ENCODE results near the gene MAP3K7.

The MAP3K7 gene

GRCh38 chr6:90533615-90534336 lies 53.1 kb downstream of the MAP3K7 start:
- no peak for TF ChIP-seq CTCF (IDR thresholded peaks at IDR 0.05; ENCODE audit: low read depth, low read length, missing control alignments)
- no peak for DNase-seq (ENCODE audit: low read depth)
- H3K4me3 ChIP-seq (ENCODE audit: low read depth, low read length) = no peak overlapping the region

GRCh38 chr6:90530882-90531281 lies 56.0 kb downstream of the MAP3K7 start:
- no peak for DNase-seq (ENCODE audit: low read depth)
- H3K4me3 ChIP-seq (ENCODE audit: low read depth, low read length) = no peak overlapping the region
- no peak for TF ChIP-seq CTCF (IDR thresholded peaks at IDR 0.05; ENCODE audit: low read depth, low read length, missing control alignments)

GRCh38 chr6:90525421-90525820 lies 61.5 kb downstream of the MAP3K7 start:
- TF ChIP-seq CTCF (IDR thresholded peaks at IDR 0.05; ENCODE audit: low read depth, low read length, missing control alignments) = no peak
- no peak overlapping the region for H3K4me3 ChIP-seq (ENCODE audit: low read depth, low read length)
- no peak for DNase-seq (ENCODE audit: low read depth)

GRCh38 chr6:90523779-90524310 lies 63.0 kb downstream of the MAP3K7 start:
- no peak overlapping the region for H3K4me3 ChIP-seq (ENCODE audit: low read depth, low read length)
- DNase-seq (ENCODE audit: low read depth) = no peak
- no peak for TF ChIP-seq CTCF (IDR thresholded peaks at IDR 0.05; ENCODE audit: low read depth, low read length, missing control alignments)

- H3K4me3 ChIP-seq (ENCODE audit: low read depth, low read length) = no peak overlapping the region
- no peak for TF ChIP-seq CTCF (IDR thresholded peaks at IDR 0.05; ENCODE audit: low read depth, low read length, missing control alignments)
- DNase-seq (ENCODE audit: low read depth) = no peak
Observed at GRCh38 chr6:90521955-90522354, 64.9 kb downstream of the MAP3K7 start.

GRCh38 chr6:90516074-90516660 lies 70.7 kb downstream of the MAP3K7 start:
- TF ChIP-seq CTCF (IDR thresholded peaks at IDR 0.05; ENCODE audit: low read depth, low read length, missing control alignments) = no peak
- H3K4me3 ChIP-seq (ENCODE audit: low read depth, low read length) = no peak overlapping the region

More at GRCh38 chr6:90516074-90516660, 70.7 kb downstream of the MAP3K7 start:
- no peak for DNase-seq (ENCODE audit: low read depth)

All from GM12864 (cell line).